Hindlimb muscle (tissue), 1 donor: ENCODE data around the gene CACNA1H. TPM values are rescaled to one million over a fixed set of nuclear protein-coding genes. Genes with fewer than 3 reads are reported as not detected.

Source experiments
- DNase-seq: peaks from one replicate; pipeline ENCODE4 v3.0.0-alpha.2; 2013
- polyA plus RNA-seq: library from polyadenylated mRNA; unstranded; fragments of 120-200 nt; gene quantifications from one replicate; pipeline ENCODE4 v1.2.1, GENCODE V29; 2013; ENCODE audit not compliant: insufficient read length

CACNA1H gene
- 69.6 TPM for polyA plus RNA-seq

GRCh38 chr16:1152651-1153259 is at the start of gene CACNA1H:
TSS of gene CACNA1H (plus strand) at chr16:1153106. CDS start at chr16:1153738, 632 bp downstream.
- no peak for DNase-seq

- DNase-seq, result no peak
Measured at GRCh38 chr16:1103636-1103980, 49.3 kb upstream of the CACNA1H start.

- DNase-seq, result peak; percentile 54
Measured at GRCh38 chr16:1105888-1106620, 46.9 kb upstream of the CACNA1H start.

- no peak for DNase-seq
Measured at GRCh38 chr16:1106659-1107058, 46.2 kb upstream of the CACNA1H start.

- no peak for DNase-seq
Measured at GRCh38 chr16:1107141-1107540, 45.8 kb upstream of the CACNA1H start.

- DNase-seq, result no peak
Measured at GRCh38 chr16:1107731-1108130, 45.2 kb upstream of the CACNA1H start.

GRCh38 chr16:1108299-1109252 is 44.3 kb upstream of the CACNA1H start:
- DNase-seq, result peak; percentile 40

GRCh38 chr16:1109648-1110047 is 43.3 kb upstream of the CACNA1H start:
- no peak for DNase-seq

- DNase-seq, result no peak
Measured at GRCh38 chr16:1112506-1113184, 40.3 kb upstream of the CACNA1H start.

GRCh38 chr16:1113489-1113888 is 39.4 kb upstream of the CACNA1H start:
- no peak for DNase-seq

- no peak for DNase-seq
Measured at GRCh38 chr16:1113889-1114526, 38.9 kb upstream of the CACNA1H start.

GRCh38 chr16:1116693-1117077 is 36.2 kb upstream of the CACNA1H start:
- no peak for DNase-seq

- no peak for DNase-seq
Measured at GRCh38 chr16:1117176-1117900, 35.6 kb upstream of the CACNA1H start.

- no peak for DNase-seq
Measured at GRCh38 chr16:1117926-1118325, 35.0 kb upstream of the CACNA1H start.

GRCh38 chr16:1119129-1119528 is 33.8 kb upstream of the CACNA1H start:
- no peak for DNase-seq

GRCh38 chr16:1119766-1120576 is 32.9 kb upstream of the CACNA1H start:
- DNase-seq, result no peak

- DNase-seq, result no peak
Measured at GRCh38 chr16:1120577-1120941, 32.3 kb upstream of the CACNA1H start.

GRCh38 chr16:1121009-1121408 is 31.9 kb upstream of the CACNA1H start:
- DNase-seq, result no peak

GRCh38 chr16:1121601-1122397 is 31.1 kb upstream of the CACNA1H start:
- no peak for DNase-seq

GRCh38 chr16:1122398-1122765 is 30.5 kb upstream of the CACNA1H start:
- no peak for DNase-seq
